ENCODE results near the gene APBA1. TPM values are rescaled to one million over a fixed set of nuclear protein-coding genes. Genes with fewer than 3 reads are reported as not detected.

The APBA1 gene
- polyA plus RNA-seq, 3 donors: 1.6 TPM; not detected in 2

GRCh38 chr9:69483886-69484422, 188.2 kb downstream of the APBA1 start:
- no peaks in the 10 kb centered on the region for H4K20me1 ChIP-seq (ENCODE audit: insufficient read depth, low read length)
- H3K4me3 ChIP-seq (replicated peaks in 1 of 3; ENCODE audit: low read depth in 2 of 3, low read length in 3 of 3): no peak overlapping the region
- H3K27ac ChIP-seq (ENCODE audit: low read depth in 1 of 2, low read length in 2 of 2): no peak overlapping the region
- WGBS (ENCODE audit: insufficient coverage): 93% methylated on average over 1 of the region's 2 CpGs
- H2AFZ ChIP-seq (ENCODE audit: insufficient read depth, low read depth, low read length, poor library complexity, severe bottlenecking): no peak overlapping the region
- H3K4me2 ChIP-seq (replicated peaks; ENCODE audit: extremely low read depth, low read length, poor library complexity, severe bottlenecking): no peak overlapping the region
- no peaks in the 10 kb centered on the region for H3K79me2 ChIP-seq (ENCODE audit: insufficient read depth, low read length)
- DNase-seq: no peak
- intact Hi-C loops (cut with micrococcal nuclease): no loop called here
- no peak overlapping the region for H3K4me3 Mint-ChIP-seq
- peaks cover 0 to 6% (median 2%) of the 10 kb centered on the region in 7 donors for H3K9me3 Mint-ChIP-seq
- H3K4me1 ChIP-seq (ENCODE audit: control insufficient read depth in 1 of 2, insufficient read depth in 2 of 2, low read length in 2 of 2): no peaks in the 10 kb centered on the region
- no peaks in the 10 kb centered on the region for H3K9me3 ChIP-seq (replicated peaks in 1 of 2; ENCODE audit: control insufficient read depth in 1 of 2, insufficient read depth in 1 of 2, low read length in 2 of 2)
- no peaks in the 10 kb centered on the region for H3K36me3 ChIP-seq (replicated peaks in 1 of 2; ENCODE audit: control insufficient read depth in 1 of 2, insufficient read depth in 2 of 2, low read length in 2 of 2)
- H3K27ac Mint-ChIP-seq: no peak overlapping the region
- no peak for TF ChIP-seq CTCF (IDR thresholded peaks at IDR 0.05)
- H3K36me3 Mint-ChIP-seq: no peaks in the 10 kb centered on the region
- H3K4me1 Mint-ChIP-seq: no peaks in the 10 kb centered on the region
- peaks cover 0 to 7% (median 7%) of the 10 kb centered on the region in 3 donors for H3K27me3 Mint-ChIP-seq (ENCODE audit: low read depth in 3 of 3)
- no peaks in the 10 kb centered on the region for H3K27me3 ChIP-seq (ENCODE audit: control insufficient read depth in 2 of 2, insufficient read depth in 2 of 2, low read length in 2 of 2)
- H3K9ac ChIP-seq (ENCODE audit: insufficient read depth, low read length, poor library complexity, severe bottlenecking): no peak overlapping the region

- no peak overlapping the region for H3K4me2 ChIP-seq (replicated peaks; ENCODE audit: extremely low read depth, low read length, poor library complexity, severe bottlenecking)
- Mint-ChIP-seq H3K36me3 (no peaks in the 10 kb centered on the region), H3K4me3 (no peak overlapping the region), H3K27me3 (ENCODE audit: low read depth in 3 of 3) (peaks cover 0 to 2% (median 0%) of the 10 kb centered on the region in 3 donors), H3K27ac (no peak overlapping the region), H3K9me3 (peaks cover 0 to 3% (median 0%) of the 10 kb centered on the region in 7 donors), H3K4me1 (no peaks in the 10 kb centered on the region)
- no peaks in the 10 kb centered on the region for H3K36me3 ChIP-seq (replicated peaks in 1 of 2; ENCODE audit: control insufficient read depth in 1 of 2, insufficient read depth in 2 of 2, low read length in 2 of 2)
- WGBS (ENCODE audit: insufficient coverage): 71% methylated on average over 1 of the region's 7 CpGs
- intact Hi-C loops (cut with micrococcal nuclease): no loop called here
- H3K9ac ChIP-seq (ENCODE audit: insufficient read depth, low read length, poor library complexity, severe bottlenecking): no peak overlapping the region
- no peak for TF ChIP-seq CTCF (IDR thresholded peaks at IDR 0.05)
- H4K20me1 ChIP-seq (ENCODE audit: insufficient read depth, low read length): no peaks in the 10 kb centered on the region
- no peaks in the 10 kb centered on the region for H3K4me1 ChIP-seq (ENCODE audit: control insufficient read depth in 1 of 2, insufficient read depth in 2 of 2, low read length in 2 of 2)
- H2AFZ ChIP-seq (ENCODE audit: insufficient read depth, low read depth, low read length, poor library complexity, severe bottlenecking): no peak overlapping the region
- H3K27me3 ChIP-seq (ENCODE audit: control insufficient read depth in 2 of 2, insufficient read depth in 2 of 2, low read length in 2 of 2): no peaks in the 10 kb centered on the region
- no peaks in the 10 kb centered on the region for H3K79me2 ChIP-seq (ENCODE audit: insufficient read depth, low read length)
- no peaks in the 10 kb centered on the region for H3K9me3 ChIP-seq (replicated peaks in 1 of 2; ENCODE audit: control insufficient read depth in 1 of 2, insufficient read depth in 1 of 2, low read length in 2 of 2)
- no peak overlapping the region for H3K4me3 ChIP-seq (replicated peaks in 1 of 3; ENCODE audit: low read depth in 2 of 3, low read length in 3 of 3)
- no peak for DNase-seq
- no peak overlapping the region for H3K27ac ChIP-seq (ENCODE audit: low read depth in 1 of 2, low read length in 2 of 2)
Observed at GRCh38 chr9:69476797-69477196, 195.4 kb downstream of the APBA1 start.
